ENCODE measurements around the gene SEC11C. TPM values are rescaled to one million over a fixed set of nuclear protein-coding genes. Genes with fewer than 3 reads are reported as not detected.
A peak's percentile ranks its signal among the peaks of the same experiment; 100 is the strongest.

The SEC11C gene
- total and polyA plus RNA-seq, 7 donors, result 11.3 to 27.7 (median 18.6) TPM

DNA sequence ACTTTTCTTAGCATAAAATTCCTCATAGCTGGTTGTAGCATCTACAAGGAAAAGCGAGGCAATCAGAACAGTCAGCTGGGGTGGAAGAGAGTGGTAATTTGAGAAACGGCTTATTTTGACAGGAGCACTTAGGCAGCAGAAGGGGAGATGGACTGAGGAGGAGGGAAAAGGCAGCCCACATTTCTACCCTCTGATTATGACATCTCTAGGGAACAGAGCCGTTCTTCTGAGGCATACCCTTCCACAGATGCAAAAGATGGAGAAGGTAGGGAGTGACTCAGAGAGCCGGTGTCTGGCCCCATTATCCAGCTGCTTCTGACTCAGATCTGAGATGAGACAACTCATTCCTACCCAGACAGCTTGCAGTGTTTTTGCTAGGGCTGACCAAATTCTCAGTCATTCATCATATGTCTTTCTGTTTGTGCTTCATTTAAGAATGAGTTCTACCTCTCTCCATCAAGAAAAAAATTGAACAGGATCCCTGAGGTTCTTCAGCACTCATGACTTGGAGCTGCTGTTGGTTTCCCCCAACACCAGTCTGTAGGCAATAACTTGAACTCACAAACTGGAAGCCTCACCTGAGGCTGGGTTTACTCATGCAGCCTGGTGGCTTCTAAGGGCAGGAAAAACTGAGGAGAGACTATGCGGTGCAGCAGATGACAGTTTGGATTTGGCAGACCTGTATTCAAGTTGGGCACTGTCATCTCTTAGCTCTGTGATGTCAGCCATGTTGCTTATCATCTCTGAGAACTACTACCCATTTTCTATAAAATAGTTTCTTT is 15.9 kb upstream of the SEC11C start:
- Histone ChIP-seq H3K27me3 (ENCODE audit: insufficient read depth in 3 of 3, low read length in 2 of 3) (peaks cover 0 to 23% (median 10%) of the 10 kb centered on the region in 3 donors), H3K4me1 (no peaks in the 10 kb centered on the region), H3K27ac (no peak overlapping the region), H3K9me3 (no peaks in the 10 kb centered on the region), H3K4me3 (no peak overlapping the region), H3K36me3 (ENCODE audit: insufficient read depth in 1 of 2, low read depth in 1 of 2) (no peaks in the 10 kb centered on the region)
- ATAC-seq, result peak in 1 of 4 donors; percentile 32
- TF ChIP-seq, protein P1, sequence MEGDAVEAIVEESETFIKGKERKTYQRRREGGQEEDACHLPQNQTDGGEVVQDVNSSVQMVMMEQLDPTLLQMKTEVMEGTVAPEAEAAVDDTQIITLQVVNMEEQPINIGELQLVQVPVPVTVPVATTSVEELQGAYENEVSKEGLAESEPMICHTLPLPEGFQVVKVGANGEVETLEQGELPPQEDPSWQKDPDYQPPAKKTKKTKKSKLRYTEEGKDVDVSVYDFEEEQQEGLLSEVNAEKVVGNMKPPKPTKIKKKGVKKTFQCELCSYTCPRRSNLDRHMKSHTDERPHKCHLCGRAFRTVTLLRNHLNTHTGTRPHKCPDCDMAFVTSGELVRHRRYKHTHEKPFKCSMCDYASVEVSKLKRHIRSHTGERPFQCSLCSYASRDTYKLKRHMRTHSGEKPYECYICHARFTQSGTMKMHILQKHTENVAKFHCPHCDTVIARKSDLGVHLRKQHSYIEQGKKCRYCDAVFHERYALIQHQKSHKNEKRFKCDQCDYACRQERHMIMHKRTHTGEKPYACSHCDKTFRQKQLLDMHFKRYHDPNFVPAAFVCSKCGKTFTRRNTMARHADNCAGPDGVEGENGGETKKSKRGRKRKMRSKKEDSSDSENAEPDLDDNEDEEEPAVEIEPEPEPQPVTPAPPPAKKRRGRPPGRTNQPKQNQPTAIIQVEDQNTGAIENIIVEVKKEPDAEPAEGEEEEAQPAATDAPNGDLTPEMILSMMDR (IDR thresholded peaks at IDR 0.05), result no peak
- DNase-seq, result no peak
- intact Hi-C loops (cut with DNase I), result no loop called here
- WGBS, 3 donors, result 26 to 33% (median 32%) methylated on average over 5 of the region's 5 CpGs

DNA sequence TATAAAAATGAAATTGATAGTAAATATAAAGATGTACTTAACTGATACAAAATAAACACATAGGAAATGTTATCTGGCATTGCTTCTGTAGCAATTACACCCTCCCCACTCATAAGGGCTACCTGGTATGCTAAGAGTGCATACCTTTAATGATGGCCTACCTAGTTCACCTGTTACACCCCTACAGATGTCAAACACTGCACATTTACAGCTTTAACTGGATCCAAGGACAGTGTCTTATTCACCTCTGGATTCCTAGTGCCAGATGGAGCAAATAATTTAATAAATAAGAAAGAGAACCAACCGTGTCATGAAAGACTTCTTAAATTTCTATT is 15.3 kb upstream of the SEC11C start:
- H3K27me3 ChIP-seq (ENCODE audit: insufficient read depth in 3 of 3, low read length in 2 of 3), result peaks cover 0 to 23% (median 10%) of the 10 kb centered on the region in 3 donors
- intact Hi-C loops (cut with DNase I), result no loop called here
- no peaks in the 10 kb centered on the region for H3K9me3 ChIP-seq
- H3K36me3 ChIP-seq (ENCODE audit: insufficient read depth in 1 of 2, low read depth in 1 of 2), result no peaks in the 10 kb centered on the region
- H3K4me1 ChIP-seq, result no peaks in the 10 kb centered on the region
- ATAC-seq, result no peak
- 18 to 43% (median 33%) methylated on average over 1 of the region's 1 CpG for WGBS, 3 donors
- TF ChIP-seq, protein P1 (IDR thresholded peaks at IDR 0.05), result no peak
- no peak overlapping the region for H3K27ac ChIP-seq
- no peak for DNase-seq
- no peak overlapping the region for H3K4me3 ChIP-seq

DNA sequence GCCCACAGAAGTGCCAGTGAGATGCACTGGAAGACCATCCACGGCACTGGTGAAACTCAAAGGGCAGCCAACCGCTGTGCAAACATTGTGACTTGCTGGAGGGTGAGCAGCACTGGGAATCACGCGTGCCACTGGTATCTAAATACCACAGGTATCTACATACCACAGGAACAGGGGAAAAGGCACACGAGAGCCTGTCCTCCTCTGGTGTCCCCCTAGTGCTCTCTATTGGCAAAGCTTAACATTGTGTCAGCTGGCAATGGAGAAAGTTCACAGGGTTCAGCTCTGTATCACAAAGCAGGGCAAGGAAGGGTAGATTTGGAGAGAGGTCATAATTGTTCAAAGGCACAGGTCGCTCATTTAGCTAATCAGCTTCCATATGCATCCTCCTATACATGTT is 12.6 kb upstream of the SEC11C start:
- H3K36me3 ChIP-seq (ENCODE audit: insufficient read depth in 1 of 2, low read depth in 1 of 2), result no peaks in the 10 kb centered on the region
- no peak overlapping the region for H3K27ac ChIP-seq
- no peak for DNase-seq
- H3K9me3 ChIP-seq, result no peaks in the 10 kb centered on the region
- intact Hi-C loops (cut with DNase I), result no loop called here
- ATAC-seq, result no peak
- WGBS, 3 donors, result 68 to 73% (median 70%) methylated on average over 6 of the region's 6 CpGs
- H3K4me3 ChIP-seq, result no peak overlapping the region
- H3K27me3 ChIP-seq (ENCODE audit: insufficient read depth in 3 of 3, low read length in 2 of 3), result peaks cover 0 to 41% (median 6%) of the 10 kb centered on the region in 3 donors
- TF ChIP-seq, protein P1 (IDR thresholded peaks at IDR 0.05), result no peak
- no peaks in the 10 kb centered on the region for H3K4me1 ChIP-seq

DNA sequence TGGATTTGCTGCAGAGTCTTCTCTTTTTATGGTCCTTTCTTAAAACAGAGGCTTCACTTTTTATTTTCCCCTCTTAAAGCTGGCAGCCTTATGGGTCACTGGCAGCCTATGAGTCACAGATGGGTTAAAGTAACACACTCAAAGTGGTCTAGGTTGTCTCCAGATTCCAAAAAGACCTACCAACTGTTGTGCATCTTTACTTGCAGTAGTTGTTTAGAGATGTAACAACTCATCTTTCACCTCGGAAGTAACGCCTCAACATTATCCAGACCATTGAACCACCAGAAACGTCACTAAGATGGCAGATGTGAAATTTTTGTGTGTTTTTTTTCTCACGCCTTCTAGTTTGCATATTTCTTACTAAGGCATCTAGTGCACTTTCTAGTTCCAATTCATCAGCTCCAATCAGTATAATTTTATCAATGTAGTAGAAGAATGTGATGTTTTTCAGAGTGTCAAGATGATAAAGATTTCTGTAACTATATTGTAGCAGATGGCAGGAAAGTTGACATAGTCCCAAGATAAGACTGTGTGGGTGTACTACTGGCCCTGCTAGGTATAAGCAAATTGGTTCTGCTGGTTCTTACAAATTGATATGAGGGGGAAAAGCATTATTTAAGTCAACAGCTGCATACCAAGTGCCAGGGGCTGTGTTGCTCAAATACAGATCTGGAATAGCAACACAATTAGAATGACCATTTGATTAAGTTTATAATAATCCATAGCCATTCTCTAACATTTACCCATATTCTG is 9.6 kb upstream of the SEC11C start:
- TF ChIP-seq, protein P1 (IDR thresholded peaks at IDR 0.05), result no peak
- intact Hi-C loops (cut with DNase I), result no loop called here
- no peaks in the 10 kb centered on the region for H3K9me3 ChIP-seq
- ATAC-seq (no peak), DNase-seq (no peak)
- no peak overlapping the region for H3K27ac ChIP-seq
- 63 to 83% (median 66%) methylated on average over 4 of the region's 4 CpGs for WGBS, 3 donors
- H3K36me3 ChIP-seq (ENCODE audit: insufficient read depth in 1 of 2, low read depth in 1 of 2), result no peaks in the 10 kb centered on the region
- H3K4me1 ChIP-seq, result no peaks in the 10 kb centered on the region
- no peak overlapping the region for H3K4me3 ChIP-seq
- peaks cover 0 to 48% (median 7%) of the 10 kb centered on the region in 3 donors for H3K27me3 ChIP-seq (ENCODE audit: insufficient read depth in 3 of 3, low read length in 2 of 3)
